Bone marrow (tissue), 2 donors: ENCODE data around the gene GRIK3.
"Not testable (repeated sequence)": the region's sequence is repeated elsewhere in the genome, so short reads cannot be mapped to it uniquely, and the experiment has no call there.

Experiments used
- DNase-seq, 2 donors: peaks; one replicate each; lab custom pipeline; 2025; lab: John Stamatoyannopoulos, UW

The GRIK3 gene

DNA sequence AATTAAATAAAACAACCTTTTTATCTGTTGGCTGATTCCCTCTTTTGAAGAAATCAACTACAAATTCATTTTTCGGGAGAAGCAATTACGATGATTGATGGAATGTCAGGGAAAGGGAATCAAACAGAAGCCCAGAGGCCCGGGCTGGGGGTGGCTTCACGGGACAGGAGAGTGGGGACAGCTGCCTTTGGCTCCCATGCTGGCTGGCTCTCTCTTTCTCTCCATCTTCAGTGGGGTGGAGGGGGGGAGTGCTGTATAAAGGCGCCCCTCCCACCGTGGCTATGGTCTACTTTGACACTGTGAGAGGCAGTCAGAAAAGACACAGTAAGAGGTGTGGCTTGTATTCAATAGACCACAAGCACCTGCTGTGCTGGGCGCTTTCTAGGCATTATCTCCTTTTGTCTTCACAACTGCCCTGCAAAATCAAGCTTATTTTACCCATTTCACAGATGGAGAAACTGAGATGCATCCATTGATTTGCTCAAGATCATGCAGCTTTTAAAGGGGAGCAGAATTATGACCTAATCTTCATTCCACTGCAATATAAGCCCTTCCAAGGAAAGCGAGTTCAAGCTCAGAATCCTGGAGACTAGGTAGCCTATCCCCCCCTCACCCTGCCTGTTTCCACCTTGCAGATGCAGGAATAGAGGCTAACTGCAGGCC, 92.9 kb downstream of the GRIK3 start:
- DNase-seq: no peak

DNA sequence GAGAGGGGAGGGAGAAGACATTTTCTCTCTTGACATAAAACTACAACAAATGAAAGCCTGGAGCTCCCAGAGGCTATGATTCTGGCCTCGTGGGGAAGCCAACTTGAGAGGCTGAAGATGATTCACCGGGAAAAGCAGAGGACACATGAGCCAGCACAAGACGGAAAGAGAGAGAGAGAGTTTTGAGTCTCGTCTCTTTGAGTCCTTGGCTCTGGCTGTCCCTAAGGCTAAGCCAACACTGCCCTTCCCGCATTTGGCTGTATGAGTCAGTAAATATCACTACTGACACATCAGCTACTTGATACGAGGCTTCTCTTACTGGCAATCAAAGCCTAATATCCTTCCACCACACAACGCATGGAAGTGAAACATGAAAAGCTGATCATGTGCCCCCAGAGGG, 95.5 kb downstream of the GRIK3 start:
- no peak for DNase-seq

DNA sequence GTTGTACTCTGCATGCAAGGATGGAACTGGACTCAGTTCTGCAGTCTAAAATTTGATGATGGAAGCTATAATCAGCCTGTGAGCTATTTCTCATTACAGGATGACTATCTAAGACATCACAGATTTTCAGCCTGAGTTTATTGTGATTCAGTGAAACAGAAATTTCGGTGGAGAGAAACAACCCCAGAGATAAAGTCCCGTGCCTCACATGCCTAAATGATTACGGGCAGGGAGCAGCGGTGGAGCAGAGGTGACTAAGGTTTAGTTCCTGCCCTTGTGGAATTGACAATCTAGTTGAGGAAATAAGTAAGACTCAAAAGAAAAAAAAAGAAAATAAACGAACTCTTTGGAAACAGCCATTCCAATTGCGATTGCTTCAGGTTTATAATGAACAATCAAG, 96.9 kb downstream of the GRIK3 start:
- DNase-seq: no peak

DNA sequence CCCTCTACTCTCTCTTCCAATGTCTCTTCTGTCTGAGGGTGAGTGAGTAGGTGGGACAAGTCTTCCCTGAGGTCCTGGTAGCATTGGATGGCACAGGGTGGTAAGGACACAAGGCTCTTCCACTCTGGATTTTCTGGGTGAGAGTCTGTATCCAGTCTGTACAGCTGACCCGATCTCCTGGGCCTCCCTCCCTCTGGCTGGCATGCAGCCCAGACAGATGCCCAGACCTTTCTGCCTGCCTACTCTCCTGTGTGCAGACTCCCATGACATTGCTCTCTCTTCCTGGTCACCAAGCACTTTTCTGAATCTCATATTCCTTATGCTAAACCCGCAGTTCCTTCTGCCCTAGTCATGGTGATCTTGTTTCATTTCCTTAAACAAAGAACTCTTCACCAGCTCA, 100.3 kb downstream of the GRIK3 start:
- DNase-seq: no peak

DNA sequence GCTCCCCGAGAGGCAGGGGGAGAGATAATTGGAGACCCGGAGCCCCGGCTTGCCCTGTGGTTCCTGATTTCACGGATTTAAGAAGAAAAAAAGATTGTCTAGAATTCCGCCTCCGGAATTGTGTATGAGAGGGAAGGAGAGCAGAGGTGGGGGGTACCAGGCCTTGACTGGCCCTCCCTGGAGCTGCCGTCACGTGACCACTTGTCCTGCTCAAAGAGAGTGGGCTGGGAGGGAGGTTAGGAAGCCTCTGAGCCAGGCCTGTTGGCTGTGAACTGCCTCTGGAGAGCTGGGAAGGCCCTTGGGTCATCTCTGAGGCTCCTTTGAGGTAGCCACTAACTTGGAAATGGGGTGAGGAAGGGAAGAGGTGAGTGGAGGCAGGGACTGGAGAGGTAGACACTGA, 106.5 kb downstream of the GRIK3 start:
- no peak for DNase-seq

DNA sequence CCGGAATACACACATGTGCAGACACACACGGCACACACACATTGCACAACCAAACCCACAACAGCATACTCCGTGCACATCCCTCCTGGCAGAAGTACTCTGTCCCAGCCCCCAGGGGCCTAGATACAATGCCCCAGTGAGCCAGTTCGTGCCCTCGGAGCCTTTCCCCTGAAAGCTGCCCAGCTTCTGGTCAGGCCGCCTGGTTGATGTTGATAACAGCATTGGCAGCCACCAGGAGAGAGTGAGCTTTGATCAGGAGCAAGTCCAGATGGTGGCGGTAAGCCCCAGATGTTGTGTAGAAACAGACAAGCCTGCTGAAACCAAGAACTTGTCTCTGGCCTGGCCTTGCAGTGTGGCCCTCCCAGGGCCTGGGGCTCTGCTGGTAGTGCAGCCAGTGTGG, 109.1 kb downstream of the GRIK3 start:
- no peak for DNase-seq

DNA sequence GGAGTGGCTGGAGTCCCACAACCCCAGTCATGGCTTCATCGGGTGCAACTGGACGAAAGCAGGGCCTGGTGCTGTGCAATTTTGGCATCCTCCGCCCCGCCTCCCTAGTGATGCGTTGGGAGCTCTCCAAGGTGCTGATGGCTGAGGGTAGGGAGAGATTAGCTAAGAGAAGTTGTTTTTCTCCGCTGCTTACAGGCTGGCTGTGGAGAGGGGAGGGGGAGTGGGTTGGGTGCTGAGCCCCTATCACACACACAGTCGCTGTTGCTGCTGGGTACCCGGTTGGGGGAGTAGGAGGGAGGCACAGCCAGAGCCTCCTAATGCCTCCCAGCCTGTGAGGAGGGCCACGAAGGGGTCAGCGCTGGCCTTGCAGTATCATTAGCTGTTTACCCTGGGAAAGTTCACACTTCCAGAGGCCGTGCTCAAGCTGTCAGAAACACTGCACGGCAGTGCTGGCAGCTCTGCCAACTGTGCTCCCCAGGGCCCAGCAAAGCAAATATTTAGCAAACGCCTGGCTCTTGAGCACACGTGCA, 110.0 kb downstream of the GRIK3 start:
- no peak for DNase-seq

DNA sequence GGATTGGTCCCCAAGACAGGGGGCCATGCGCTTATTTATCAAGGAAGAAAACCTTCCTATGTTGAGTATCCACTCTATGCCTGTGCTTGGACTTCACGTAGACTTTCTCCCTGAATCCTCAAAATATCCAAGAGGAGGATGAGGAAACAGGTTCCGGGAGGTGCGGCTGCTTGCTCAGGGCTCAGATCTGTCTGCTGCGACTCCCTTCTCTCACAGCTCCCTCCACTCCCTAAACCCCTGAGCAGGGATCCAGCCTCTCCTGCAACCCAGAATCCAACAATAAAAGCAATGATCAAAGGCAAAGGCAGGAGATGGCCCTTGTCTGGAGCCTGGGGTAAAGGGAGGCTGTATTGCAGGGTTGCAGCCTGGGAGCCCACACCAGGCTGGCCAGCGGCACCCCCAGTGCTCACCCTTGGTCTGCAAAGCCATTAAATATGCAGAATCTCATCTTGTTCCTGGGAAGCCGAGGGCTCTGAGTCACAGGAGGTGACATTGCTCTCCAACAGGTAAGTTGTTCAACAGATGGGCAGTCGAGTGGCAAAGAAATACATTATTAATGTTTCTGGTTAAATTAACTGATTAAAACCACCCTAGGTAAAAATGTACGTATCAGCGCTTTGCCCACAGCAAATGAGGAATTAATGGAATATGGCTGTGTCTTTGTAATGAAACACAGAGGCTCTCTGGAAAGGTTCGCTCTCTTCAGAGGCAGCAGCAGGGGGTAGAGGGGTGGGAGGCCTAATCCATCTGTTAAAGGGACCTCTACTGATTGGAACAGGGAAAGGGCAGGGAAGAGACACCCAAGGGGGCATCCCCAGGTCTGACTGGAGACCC, 111.5 kb downstream of the GRIK3 start:
- no peak for DNase-seq

DNA sequence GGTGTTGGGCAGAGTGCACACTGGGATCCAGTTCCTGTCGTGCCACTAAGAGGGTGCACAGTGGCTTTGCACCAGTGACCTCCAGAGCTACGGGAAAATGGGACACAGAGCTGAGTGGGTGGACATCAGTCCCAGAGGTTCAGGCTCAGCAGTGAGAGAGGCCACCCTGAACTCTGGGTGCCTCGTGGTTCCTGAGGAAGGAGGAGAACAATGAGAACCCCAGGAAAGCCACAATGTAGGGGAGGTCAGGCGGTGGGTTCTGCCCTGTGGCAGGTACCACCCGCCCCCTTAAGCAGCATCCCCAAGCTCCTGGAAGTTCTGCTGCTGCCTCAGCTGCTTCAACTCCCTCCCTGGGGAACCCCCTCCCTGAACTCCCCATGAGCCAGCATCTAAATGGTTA, 112.2 kb downstream of the GRIK3 start:
- no peak for DNase-seq

DNA sequence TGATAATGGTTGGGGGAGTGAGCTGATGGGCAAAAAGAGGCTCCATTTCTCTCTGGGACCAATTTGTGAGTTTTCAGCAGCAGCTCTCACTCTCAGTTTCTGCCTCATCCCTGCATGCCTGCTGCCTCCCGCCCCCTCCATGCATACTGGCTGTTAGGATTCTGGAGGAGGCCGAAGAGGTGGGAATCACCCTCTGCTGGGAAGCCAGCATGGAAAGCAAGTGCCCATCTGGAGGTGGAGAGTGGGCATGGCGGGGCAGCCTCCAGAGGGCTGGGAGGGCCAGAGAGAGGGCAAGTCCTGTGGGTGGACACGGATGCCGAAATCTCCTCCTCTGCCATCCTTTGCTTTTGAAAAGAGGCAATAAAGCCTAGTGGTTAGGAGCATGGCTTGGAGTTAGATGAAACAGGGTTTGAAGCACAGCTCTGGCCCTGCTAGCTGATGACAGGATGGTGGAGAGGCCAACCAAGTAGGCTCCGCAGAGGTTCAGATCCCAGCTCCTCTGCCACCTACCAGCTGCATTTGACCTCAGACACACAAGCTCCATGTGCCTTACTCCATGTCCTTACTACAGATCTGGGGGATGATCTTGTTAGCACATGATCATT, 113.4 kb downstream of the GRIK3 start:
- no peak for DNase-seq

DNA sequence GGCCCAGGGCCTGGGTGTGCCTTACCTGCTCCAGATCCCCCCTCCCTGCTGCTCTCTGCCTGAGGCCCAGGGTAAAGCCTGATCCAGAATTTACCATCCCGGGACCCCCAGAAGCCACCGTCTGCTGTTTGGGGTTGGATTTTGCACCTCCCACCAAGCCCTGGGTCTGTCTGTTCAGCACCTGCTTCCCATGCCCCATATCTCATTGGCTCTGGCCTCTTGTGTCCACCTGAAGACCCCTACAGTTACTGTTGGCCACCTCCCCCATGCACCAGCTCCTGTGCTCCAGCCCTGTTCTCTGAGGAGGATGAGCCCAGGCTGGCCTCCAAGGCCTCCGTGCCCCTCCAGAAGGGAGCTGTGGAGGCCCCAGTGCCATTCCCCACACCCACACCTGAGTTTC, 113.9 kb downstream of the GRIK3 start:
- no peak for DNase-seq

DNA sequence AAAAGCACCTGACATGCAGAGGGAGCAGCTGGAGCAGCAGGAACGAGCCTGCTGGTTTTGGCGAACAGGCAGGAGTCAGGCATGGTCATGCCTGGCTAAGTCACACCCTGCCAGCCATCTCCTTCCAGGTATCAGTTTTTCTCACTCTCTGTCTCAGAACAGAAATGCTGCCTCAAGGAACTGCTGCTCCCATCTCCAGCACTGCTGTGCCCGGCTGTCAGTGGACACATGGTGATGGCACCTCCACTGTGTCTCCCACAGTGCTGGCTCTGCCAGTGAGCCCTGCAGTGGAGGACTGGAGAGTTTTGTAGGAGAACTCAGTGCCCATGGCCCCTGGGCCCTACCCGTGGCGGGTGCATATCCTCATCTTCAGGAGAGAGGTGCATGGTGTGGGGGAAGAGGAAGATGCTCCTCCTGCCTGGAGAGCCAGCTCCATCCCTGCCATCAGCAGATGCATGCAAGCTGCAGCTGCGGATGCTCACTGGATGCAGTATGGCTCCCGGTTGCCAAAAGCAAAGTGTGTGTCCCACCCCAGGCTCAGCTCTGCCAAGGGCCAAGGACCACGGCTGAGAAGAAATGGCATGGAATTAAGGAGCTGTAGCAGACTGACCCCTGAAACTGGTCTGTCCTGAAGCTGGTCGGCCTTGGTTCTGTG, 114.7 kb downstream of the GRIK3 start:
- no peak for DNase-seq

DNA sequence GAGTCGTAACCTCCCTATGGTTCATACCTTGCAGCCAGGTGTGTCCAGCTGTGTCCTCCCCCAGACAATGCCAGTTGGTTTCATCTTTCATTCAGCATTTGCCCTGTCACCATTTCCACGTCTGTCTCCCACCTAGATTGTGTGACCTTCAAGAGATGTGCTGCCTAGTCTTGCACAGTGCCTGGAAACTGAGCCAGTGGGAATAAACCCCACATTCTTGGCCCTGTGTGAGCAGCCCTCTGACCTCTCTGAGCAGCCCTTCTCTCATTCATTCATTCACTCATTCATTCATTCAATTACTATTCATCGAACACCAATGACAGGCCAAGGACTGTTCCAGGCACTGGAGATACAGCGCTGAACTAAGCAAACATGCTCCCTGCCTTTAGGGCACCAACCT, 115.7 kb downstream of the GRIK3 start:
- no peak for DNase-seq

DNA sequence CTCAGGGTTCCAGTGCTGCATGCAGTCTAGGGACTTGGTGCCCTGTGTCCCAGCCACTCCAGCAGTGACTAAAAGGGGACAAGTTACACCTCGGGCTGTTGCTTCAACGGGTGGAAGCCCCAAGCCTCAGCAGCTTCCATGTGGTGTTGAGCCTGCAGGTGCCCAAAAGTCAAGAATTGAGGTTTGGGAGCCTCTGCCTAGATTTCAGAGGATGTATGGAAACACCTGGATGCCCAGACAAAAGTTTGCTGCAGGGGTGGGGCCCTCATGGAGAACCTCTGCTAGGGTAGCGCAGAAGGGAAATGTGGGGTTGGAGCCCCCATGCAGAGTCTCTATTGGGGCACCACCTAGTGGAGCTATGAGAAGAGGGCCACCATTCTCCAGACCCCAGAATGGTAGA, 117.8 kb downstream of the GRIK3 start:
- not testable (repeated sequence) for DNase-seq

DNA sequence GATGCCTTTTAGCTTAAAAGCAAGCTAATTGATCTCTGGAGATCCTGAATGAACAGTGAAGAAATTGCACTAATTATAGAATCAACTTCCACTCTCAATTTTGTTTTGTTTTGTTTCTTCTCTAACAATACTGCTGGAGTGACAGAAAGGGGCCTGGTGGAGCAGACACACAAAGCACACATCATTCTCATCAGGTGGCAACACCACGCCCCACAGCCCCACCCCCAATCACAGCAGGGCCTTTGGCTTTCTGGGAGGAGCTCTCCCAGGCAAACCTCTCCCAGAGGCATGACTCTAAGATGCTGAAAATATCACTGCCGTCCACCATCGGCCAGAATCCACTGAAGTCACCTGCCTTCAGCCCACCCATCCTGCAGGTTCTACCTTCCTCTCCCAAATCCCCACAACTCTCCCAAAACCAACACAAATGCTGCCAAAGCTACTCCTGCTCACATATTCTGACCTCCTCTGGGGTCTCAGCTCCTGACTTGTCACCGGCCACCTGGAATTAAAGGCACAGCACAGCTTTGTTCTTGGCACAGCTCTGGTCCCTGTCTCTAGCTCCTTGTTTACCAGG, 120.7 kb downstream of the GRIK3 start:
- DNase-seq: no peak

DNA sequence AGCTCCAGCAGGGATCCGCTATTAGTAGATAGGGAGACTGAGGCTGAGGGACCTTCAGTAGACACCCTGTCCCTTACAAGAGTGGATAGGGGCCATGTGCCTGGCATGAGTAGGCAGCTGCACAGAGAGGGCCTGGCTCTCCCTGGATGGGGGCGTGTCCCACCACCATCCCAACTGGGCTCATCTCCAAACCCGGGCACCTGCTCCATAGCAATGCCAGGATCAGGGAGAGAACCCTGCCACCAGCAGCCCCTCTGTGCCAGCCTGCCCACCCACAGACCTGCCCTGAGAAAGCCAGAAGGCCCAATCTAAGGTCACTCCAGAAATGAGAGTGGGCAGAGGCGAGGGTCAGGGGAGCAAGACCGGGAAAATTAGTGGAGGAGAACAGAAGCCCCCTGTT, 121.3 kb downstream of the GRIK3 start:
- no peak for DNase-seq

DNA sequence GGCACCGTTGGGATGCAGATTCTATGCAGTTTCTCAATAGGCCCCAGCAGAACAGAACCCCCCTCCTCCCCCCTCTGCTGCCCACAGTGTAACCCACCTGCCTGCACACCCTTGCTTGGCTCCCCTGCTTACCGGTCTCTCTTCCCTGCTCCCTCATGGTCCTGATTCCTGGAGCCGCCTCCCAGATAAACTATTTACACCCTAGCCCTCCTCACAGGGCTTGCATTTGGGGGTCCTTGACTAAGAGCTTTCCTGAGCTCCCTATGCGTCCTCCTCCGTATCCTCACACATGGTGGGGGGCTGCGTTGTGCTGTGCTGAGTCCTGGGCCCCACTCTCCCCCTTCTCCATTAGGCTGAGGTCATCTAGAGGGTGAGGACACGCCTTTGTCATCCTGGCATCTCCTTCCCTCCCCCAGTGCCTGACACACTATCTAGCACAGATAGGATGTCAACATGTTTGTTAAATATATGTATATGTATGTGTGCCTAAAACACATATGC, 121.9 kb downstream of the GRIK3 start:
- DNase-seq: no peak

DNA sequence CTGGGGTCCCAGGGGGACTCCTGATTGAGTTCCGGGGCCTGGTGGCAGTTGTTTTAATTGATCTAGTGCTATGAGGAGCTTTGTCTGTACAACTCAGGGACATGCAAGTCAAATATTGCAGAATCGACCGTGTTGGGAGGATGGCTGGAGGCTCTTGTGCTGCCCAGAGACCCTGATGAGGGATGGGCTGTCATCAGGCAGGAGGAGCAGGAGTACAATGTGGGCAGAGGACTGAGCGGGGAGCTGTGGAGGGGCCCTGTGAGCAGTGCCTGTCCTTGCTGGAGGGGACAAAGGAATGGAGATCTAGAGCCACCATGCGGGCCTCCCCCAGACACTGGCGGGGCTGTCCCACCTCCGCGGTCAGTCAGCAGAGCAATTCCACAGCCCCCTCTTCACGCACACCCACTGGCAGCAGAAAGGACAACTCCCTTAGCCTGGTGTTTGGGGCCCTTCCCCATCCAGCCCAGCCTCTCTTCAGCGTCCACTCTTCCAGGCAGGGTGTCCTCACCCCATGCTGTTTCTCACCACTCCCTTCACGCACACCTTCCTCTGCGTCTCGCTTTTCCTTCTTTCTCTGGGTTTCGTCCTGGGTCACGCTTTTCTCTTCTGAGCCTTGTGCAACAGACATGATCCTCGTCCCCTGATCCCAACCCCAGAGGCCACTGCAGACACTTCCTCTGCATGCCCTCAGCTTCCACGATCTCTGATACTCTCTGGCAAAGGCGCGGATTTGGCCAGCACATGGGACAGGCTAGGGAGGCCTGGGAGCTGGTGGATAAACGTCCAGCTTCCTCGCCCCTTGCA, 122.6 kb downstream of the GRIK3 start:
- no peak for DNase-seq

DNA sequence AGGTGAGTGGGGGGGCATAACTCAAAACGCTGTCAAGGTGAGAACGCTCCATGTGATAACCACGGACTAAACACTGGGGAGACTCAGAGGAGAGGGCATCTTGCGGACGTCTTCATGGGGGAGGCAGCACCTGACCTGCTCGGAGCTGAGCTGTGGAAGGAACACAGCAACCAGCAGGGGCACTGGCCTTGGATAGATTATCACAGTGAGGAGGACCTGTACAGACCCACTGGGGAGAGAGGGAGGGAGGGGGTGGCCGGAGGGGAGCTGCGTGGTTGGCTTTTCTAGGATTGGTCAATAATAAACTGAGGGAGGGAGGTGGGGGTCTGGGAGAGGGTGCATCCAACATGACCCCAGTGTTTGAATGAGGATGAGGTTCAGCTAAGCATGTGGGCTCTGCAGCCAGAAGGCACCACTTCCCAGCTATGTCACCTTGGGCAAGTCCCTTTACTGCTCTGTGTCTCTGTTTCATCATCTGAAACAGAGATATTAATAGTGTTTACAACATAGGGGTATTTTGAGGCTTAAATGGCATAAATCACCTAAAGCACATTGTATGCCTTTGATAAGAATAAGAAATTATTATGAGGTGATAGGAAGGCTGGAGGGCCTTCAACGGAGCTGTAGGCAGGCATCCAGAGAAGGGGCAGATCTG, 123.3 kb downstream of the GRIK3 start:
- no peak for DNase-seq

DNA sequence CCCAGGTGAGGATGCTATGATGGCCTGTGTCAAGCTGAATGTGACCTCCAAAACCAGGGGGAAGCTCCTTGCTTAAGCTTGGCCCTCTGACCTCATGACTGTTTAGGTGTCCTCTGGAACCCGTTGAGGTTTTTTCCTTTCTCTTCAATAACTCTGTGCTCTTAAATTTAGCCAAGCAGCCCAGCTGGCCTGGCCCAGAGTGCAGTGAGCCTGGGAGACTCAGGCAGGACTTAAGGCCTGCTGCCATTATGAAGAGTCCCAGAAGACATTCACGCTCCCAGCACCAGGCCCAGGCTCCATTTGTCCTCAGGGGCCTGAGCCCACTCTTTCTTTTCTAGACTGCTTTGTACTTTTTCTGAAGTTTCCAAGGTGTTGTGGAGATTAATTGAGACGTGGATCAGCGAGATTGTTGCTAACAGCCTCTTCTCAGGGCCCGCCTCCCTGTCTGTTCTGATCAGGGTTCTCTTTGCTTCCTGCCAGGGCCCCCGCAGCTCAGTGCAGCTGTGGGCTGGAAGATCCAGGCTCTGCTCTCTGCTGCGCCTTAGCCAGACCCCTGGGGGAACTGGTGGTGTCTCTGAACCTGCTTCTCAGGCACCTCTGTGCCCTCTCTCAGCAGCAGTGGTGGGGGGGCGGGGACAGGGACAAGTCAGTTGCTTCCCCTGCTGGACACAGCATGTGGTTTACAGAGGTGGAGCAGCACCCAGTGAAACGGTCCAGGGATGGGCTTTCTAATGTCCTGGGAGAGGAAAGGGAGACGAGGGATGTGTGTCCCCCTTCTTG, 124.2 kb downstream of the GRIK3 start:
- DNase-seq: no peak
